ENCODE data around the gene B4GALT5. TPM values are rescaled to one million over a fixed set of nuclear protein-coding genes. Genes with fewer than 3 reads are reported as not detected.

B4GALT5 gene
- total and polyA plus RNA-seq, 10 donors: 3.9 to 79.0 (median 52.3) TPM

DNA sequence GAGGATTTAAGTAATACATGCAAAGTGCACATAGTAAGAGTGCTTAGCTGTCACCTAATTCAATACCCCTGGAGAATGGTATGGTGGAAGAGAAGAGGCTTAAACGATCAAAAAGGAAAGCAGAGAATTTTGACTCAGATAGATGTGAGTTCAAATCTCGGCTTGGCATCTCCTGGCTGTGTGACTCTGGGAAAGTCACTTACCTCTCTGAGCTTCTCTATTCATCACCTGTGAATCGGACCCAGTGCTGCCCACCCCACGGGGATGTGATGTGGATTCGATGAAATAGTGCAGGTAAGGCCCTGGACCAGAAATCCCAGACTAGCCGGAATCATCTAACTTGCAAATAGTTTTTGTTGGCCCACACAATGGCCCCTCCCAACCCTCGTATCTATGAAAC is 1.8 kb upstream of the B4GALT5 start:
- TF ChIP-seq CTCF (IDR thresholded peaks at IDR 0.05 in 8 of 11, conservative IDR thresholded peaks at IDR 0.05 in 3 of 11) (no peak), POLR2AphosphoS5 (IDR thresholded peaks at IDR 0.05) (no peak), POLR2A (IDR thresholded peaks at IDR 0.05) (no peak)
- no peaks in the 10 kb centered on the region for H3K9me3 ChIP-seq
- WGBS, 5 donors: 92 to 97% (median 94%) methylated on average over 7 of the region's 7 CpGs
- no peak overlapping the region for H3K27ac ChIP-seq
- intact Hi-C loops (cut with DNase I; ENCODE audit: low total_unique reads): loop anchor here (10.0 kb wide), 1 partner anchor 51 kb away; no protein-coding TSS in a partner anchor
- peaks cover 15 to 53% (median 32%) of the 10 kb centered on the region in 6 donors for H3K4me1 ChIP-seq
- DNase-seq: no peak
- no peak overlapping the region for H3K4me3 ChIP-seq
- H3K27me3 ChIP-seq (replicated peaks in 1 of 7): no peaks in the 10 kb centered on the region
- no peaks in the 10 kb centered on the region for H3K36me3 ChIP-seq

GRCh38 chr20:49712996-49713752 is 504 bp downstream of the B4GALT5 start:
- Histone ChIP-seq H3K4me3 (peak overlapping the region; percentile 87 to 95 (median 92)), H3K27ac (peak overlapping the region; percentile 89 to 99 (median 94)), H3K4me1 (peaks cover 25 to 74% (median 53%) of the 10 kb centered on the region in 6 donors), H3K9me3 (no peaks in the 10 kb centered on the region), H3K36me3 (no peaks in the 10 kb centered on the region), H3K27me3 (replicated peaks in 1 of 7) (no peaks in the 10 kb centered on the region)
- 0 to 1% (median 1%) methylated on average over 48 to 71 of the region's 71 CpGs for WGBS, 5 donors
- TF ChIP-seq POLR2A (IDR thresholded peaks at IDR 0.05) (no peak), POLR2AphosphoS5 (IDR thresholded peaks at IDR 0.05) (peak in 1 of 3 donors; percentile 49), CTCF (IDR thresholded peaks at IDR 0.05 in 8 of 11, conservative IDR thresholded peaks at IDR 0.05 in 3 of 11) (peak in 2 of 11 experiments; percentile 14 to 15)
- peak; percentile 88 for DNase-seq
- intact Hi-C loops (cut with DNase I; ENCODE audit: low total_unique reads): loop anchor here (5.0 to 10.0 kb wide), 2 partner anchors 48 to 99 kb away; partner anchors contain the start of gene SLC9A8

DNA sequence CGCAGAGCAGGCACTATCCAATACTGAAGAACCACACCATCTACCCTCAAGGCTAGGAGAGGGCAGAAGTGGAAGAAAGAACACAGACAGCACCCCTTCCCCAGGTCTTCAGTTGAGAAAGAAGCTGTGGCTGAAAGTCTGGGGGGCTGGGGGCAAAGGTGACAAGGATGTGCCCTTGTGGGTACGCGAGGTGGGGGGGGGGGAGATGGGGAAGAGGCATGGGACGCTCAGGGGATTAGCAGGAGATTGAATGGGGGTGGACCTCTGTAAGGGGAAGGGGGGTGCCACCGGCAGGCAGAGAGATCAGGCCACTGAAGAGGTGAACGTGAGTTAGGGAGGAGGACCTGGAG is 1.1 kb downstream of the B4GALT5 start:
- H3K9me3 ChIP-seq: no peaks in the 10 kb centered on the region
- H3K27me3 ChIP-seq (replicated peaks in 1 of 7): no peaks in the 10 kb centered on the region
- H3K27ac ChIP-seq: peak overlapping the region in 7 of 8 donors; percentile 91 to 99 (median 95)
- DNase-seq: no peak
- intact Hi-C loops (cut with DNase I; ENCODE audit: low total_unique reads): loop anchor here (5.0 to 10.0 kb wide), 2 partner anchors 48 to 100 kb away; partner anchors contain the start of gene SLC9A8
- H3K36me3 ChIP-seq: no peaks in the 10 kb centered on the region
- 1 to 9% (median 6%) methylated on average over 6 of the region's 6 CpGs for WGBS, 5 donors
- peak overlapping the region; percentile 87 to 95 (median 92) for H3K4me3 ChIP-seq
- no peak for TF ChIP-seq POLR2A (IDR thresholded peaks at IDR 0.05)
- TF ChIP-seq CTCF (IDR thresholded peaks at IDR 0.05 in 8 of 11, conservative IDR thresholded peaks at IDR 0.05 in 3 of 11): no peak
- TF ChIP-seq POLR2AphosphoS5 (IDR thresholded peaks at IDR 0.05): no peak
- H3K4me1 ChIP-seq: peaks cover 25 to 74% (median 56%) of the 10 kb centered on the region in 6 donors

DNA sequence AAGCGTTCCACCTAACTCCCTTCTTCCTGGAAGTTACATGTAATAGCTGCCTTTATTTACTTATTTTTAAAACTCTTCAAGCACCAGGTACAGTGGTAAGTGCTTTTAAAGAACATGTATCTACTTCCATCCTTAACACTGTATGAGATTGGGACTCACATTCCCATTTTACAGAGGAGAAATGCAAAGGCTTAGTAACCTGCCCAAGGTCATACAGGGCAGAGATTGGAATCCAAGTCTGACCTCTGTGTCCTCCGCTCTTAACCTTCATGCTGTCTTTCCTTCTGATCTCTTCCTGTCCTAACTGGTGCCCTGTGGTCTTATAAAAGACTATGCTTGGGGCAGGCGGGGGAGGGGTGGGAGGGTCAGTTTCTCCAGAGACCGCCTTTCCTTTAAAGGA is 1.6 kb downstream of the B4GALT5 start:
- Histone ChIP-seq H3K36me3 (no peaks in the 10 kb centered on the region), H3K4me1 (peaks cover 25 to 74% (median 59%) of the 10 kb centered on the region in 6 donors), H3K27me3 (replicated peaks in 1 of 7) (no peaks in the 10 kb centered on the region), H3K27ac (peak overlapping the region in 7 of 8 donors; percentile 91 to 99 (median 95)), H3K9me3 (no peaks in the 10 kb centered on the region), H3K4me3 (peak overlapping the region; percentile 9 to 95 (median 92))
- intact Hi-C loops (cut with DNase I; ENCODE audit: low total_unique reads): loop anchor here (5.0 to 10.0 kb wide), 2 partner anchors 47 to 100 kb away; partner anchors contain the start of gene SLC9A8
- no peak for DNase-seq
- 31 to 70% (median 51%) methylated on average over 4 of the region's 4 CpGs for WGBS, 5 donors
- no peak for TF ChIP-seq POLR2A (IDR thresholded peaks at IDR 0.05)
- TF ChIP-seq POLR2AphosphoS5 (IDR thresholded peaks at IDR 0.05): no peak
- no peak for TF ChIP-seq CTCF (IDR thresholded peaks at IDR 0.05 in 8 of 11, conservative IDR thresholded peaks at IDR 0.05 in 3 of 11)

Data from spleen (tissue), 11 donors.